Measurements from ENCODE around the gene OPN5. TPM values are rescaled to one million over a fixed set of nuclear protein-coding genes. Genes with fewer than 3 reads are reported as not detected.

The OPN5 gene
- total RNA-seq, 4 donors from 2014 or later: not detected

GRCh38 chr6:47759364-47759763, 22.5 kb upstream of the OPN5 start:
- DNase-seq (ENCODE audit: extremely low spot score): no peak
- Histone ChIP-seq H3K27ac (replicated peaks in 1 of 4) (no peak overlapping the region), H3K4me1 (no peaks in the 10 kb centered on the region), H3K9me3 (no peaks in the 10 kb centered on the region), H3K27me3 (no peaks in the 10 kb centered on the region), H3K4me3 (no peak overlapping the region), H3K36me3 (no peaks in the 10 kb centered on the region)
- TF ChIP-seq CTCF (IDR thresholded peaks at IDR 0.05): no peak
- TF ChIP-seq POLR2A (IDR thresholded peaks at IDR 0.05; ENCODE audit: low read depth): no peak
- TF ChIP-seq POLR2AphosphoS5 (IDR thresholded peaks at IDR 0.05): no peak
- TF ChIP-seq EP300 (IDR thresholded peaks at IDR 0.05): no peak
- intact Hi-C loops (cut with DNase I): no loop called here
- 53% methylated on average over 1 of the region's 1 CpG for WGBS

DNA sequence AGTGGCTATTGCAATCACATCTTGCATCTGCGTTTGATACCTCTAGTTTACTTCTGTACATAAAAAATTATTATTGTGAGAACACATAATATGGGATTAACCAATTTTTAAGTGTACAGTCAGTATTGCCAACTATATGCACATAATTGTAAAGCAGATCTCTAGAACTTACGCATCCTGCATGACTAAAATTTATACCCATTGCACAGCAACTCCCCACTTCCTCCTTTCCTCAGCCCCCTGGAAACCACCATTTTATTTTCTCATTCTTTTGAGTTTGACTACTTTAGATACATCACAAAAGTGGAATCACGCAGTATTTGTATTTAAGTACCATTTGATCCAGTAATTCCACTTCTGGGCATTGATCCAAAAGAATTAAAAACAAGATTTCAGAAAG, 19.3 kb upstream of the OPN5 start:
- Histone ChIP-seq H3K36me3 (no peaks in the 10 kb centered on the region), H3K27ac (replicated peaks in 1 of 4) (no peak overlapping the region), H3K4me3 (no peak overlapping the region), H3K9me3 (no peaks in the 10 kb centered on the region), H3K4me1 (no peaks in the 10 kb centered on the region), H3K27me3 (no peaks in the 10 kb centered on the region)
- TF ChIP-seq EP300 (IDR thresholded peaks at IDR 0.05) (no peak), POLR2A (IDR thresholded peaks at IDR 0.05; ENCODE audit: low read depth) (no peak), CTCF (IDR thresholded peaks at IDR 0.05) (no peak), POLR2AphosphoS5 (IDR thresholded peaks at IDR 0.05) (no peak)
- intact Hi-C loops (cut with DNase I): no loop called here
- WGBS: 88% methylated on average over 3 of the region's 3 CpGs
- DNase-seq (ENCODE audit: extremely low spot score): no peak

DNA sequence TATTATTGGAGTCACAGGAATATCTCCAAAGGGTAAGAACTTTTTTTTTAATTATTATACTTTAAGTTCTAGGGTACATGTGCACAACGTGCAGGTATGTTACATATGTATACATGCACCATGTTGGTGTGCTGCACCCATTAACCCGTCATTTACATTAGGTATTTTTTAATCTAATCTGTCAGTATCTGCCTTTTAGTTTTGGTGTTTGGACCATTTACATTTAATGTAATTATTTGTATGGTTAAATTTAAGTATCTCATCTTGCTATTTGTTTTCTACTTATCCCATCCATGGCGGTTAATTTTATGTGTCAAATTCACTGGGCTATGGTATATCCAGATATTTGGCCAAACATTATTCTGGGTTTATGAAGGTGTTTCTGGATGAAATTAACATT, 15.4 kb upstream of the OPN5 start:
- Histone ChIP-seq H3K36me3 (no peaks in the 10 kb centered on the region), H3K27ac (replicated peaks in 1 of 4) (no peak overlapping the region), H3K9me3 (no peaks in the 10 kb centered on the region), H3K27me3 (no peaks in the 10 kb centered on the region), H3K4me3 (no peak overlapping the region), H3K4me1 (no peaks in the 10 kb centered on the region)
- intact Hi-C loops (cut with DNase I): no loop called here
- TF ChIP-seq CTCF (IDR thresholded peaks at IDR 0.05): no peak
- no peak for TF ChIP-seq POLR2A (IDR thresholded peaks at IDR 0.05; ENCODE audit: low read depth)
- TF ChIP-seq POLR2AphosphoS5 (IDR thresholded peaks at IDR 0.05): no peak
- no peak for TF ChIP-seq EP300 (IDR thresholded peaks at IDR 0.05)
- no peak for DNase-seq (ENCODE audit: extremely low spot score)
- WGBS: 94% methylated on average over 3 of the region's 3 CpGs

DNA sequence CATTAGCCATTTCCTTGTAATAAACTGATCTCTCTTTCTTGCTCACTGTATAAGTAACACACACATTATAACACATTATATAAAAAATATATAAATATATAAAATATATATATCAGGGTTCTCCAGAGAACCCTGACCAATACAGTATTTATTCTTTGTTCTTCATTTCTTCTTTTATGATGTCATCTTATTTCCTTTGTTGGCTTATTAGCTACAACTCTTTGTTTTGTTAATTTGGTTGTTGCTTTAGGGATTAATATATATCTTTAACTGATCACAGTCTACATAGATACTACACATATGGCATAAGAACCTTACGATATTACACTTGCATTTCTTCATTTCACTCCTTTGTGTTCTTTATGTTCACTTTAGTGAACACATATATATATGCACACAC, 14.7 kb upstream of the OPN5 start:
- H3K27ac ChIP-seq (replicated peaks in 1 of 4): no peak overlapping the region
- no peaks in the 10 kb centered on the region for H3K27me3 ChIP-seq
- no peak for TF ChIP-seq CTCF (IDR thresholded peaks at IDR 0.05)
- no peak for TF ChIP-seq POLR2AphosphoS5 (IDR thresholded peaks at IDR 0.05)
- TF ChIP-seq EP300 (IDR thresholded peaks at IDR 0.05): no peak
- TF ChIP-seq POLR2A (IDR thresholded peaks at IDR 0.05; ENCODE audit: low read depth): no peak
- WGBS: 94% methylated on average over 1 of the region's 1 CpG
- H3K9me3 ChIP-seq: no peaks in the 10 kb centered on the region
- no peaks in the 10 kb centered on the region for H3K36me3 ChIP-seq
- intact Hi-C loops (cut with DNase I): no loop called here
- no peaks in the 10 kb centered on the region for H3K4me1 ChIP-seq
- DNase-seq (ENCODE audit: extremely low spot score): no peak
- no peak overlapping the region for H3K4me3 ChIP-seq

GRCh38 chr6:47769982-47770381, 11.8 kb upstream of the OPN5 start:
- Histone ChIP-seq H3K4me1 (no peaks in the 10 kb centered on the region), H3K9me3 (no peaks in the 10 kb centered on the region), H3K4me3 (no peak overlapping the region), H3K27ac (replicated peaks in 1 of 4) (no peak overlapping the region), H3K27me3 (no peaks in the 10 kb centered on the region), H3K36me3 (no peaks in the 10 kb centered on the region)
- TF ChIP-seq EP300 (IDR thresholded peaks at IDR 0.05) (no peak), CTCF (IDR thresholded peaks at IDR 0.05) (no peak), POLR2AphosphoS5 (IDR thresholded peaks at IDR 0.05) (no peak), POLR2A (IDR thresholded peaks at IDR 0.05; ENCODE audit: low read depth) (no peak)
- intact Hi-C loops (cut with DNase I): no loop called here
- DNase-seq (ENCODE audit: extremely low spot score): no peak

Measured in esophagus muscularis mucosa (tissue), 4 donors.